ENCODE measurements around the gene SPAST.

DNA sequence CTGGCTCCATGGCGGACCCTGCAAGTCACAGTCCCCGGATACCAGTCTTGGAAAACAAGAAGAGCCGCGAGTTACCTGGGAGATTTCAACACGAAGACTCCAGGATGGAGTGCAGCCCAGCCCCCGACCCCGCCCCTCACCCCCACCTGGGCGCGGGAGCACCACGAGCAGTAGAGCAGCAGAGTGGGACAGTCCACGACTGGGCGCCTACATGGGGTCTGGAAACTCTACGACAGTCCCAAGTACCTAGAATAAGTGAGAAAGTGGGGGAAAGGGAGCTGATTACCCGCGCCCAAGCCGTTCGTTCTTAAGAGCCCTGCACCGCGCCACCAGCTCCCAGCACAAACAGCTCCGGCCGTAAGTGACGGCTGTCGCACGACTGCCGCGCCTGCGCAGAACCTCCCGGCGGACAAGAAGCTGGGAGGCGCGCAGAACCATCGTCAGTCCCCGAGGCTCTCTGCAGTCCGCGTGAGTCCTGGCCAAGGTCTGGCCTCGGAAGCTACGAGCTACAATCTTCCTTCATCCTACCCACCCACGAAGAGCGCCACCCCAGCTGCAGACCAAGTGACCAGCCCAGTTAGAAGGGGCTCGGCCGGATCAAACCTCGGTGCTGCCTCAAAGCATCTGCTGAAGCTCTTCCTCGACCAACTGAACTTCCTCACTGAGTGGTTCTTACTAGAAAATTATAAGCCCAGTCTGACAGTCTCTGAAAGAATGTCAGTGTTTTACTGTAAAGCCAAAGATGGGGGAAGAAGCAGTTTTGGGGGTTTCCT, 23.7 kb upstream of the SPAST start, which contains the start of gene DPY30:
- TF ChIP-seq FOXP2 (optimal IDR thresholded peaks at IDR 0.05; ENCODE audit: control extremely low read depth, extremely low read length, insufficient read depth), result no peak
- peak; percentile 100 for TF ChIP-seq POLR2AphosphoS5 (IDR thresholded peaks at IDR 0.05; ENCODE audit: borderline replicate concordance, low read depth, low read length)

Measured in SK-N-MC (cell line).